ENCODE results near the gene FEM1B. TPM values are rescaled to one million over a fixed set of nuclear protein-coding genes. Genes with fewer than 3 reads are reported as not detected.

FEM1B gene
- total RNA-seq, 4 donors from 2014 or later = 25.1 to 64.7 (median 43.0) TPM

GRCh38 chr15:68276668-68277067 is 877 bp upstream of the FEM1B start:
- Histone ChIP-seq H3K36me3 (no peaks in the 10 kb centered on the region), H3K4me1 (peaks cover 17 to 41% (median 37%) of the 10 kb centered on the region in 4 donors), H3K9me3 (no peaks in the 10 kb centered on the region), H3K27ac (peak overlapping the region; percentile 97 to 99 (median 98)), H3K27me3 (no peaks in the 10 kb centered on the region), H3K4me3 (peak overlapping the region in 3 of 4 donors; percentile 53 to 89 (median 67))
- no peak for TF ChIP-seq POLR2AphosphoS5 (IDR thresholded peaks at IDR 0.05)
- no peak for TF ChIP-seq POLR2A (IDR thresholded peaks at IDR 0.05)
- no peak for TF ChIP-seq EP300 (IDR thresholded peaks at IDR 0.05; ENCODE audit: low read depth)
- TF ChIP-seq CTCF (IDR thresholded peaks at IDR 0.05) = no peak
- intact Hi-C loops (cut with DNase I; ENCODE audit: low total_unique reads) = no loop called here
- no peak for DNase-seq
- in situ Hi-C loops (cut with MboI; ENCODE audit: low pct_ligation_motif_present in 1 of 4, low pct_unique_long_range_greater_than_20kb in 1 of 4, low sequenced_read_pairs in 3 of 4) = no loop called here
- 66 to 69% methylated on average over 3 of the region's 3 CpGs for WGBS, 2 donors (ENCODE audit: low coverage in 1 of 2)

- no peaks in the 10 kb centered on the region for H3K27me3 ChIP-seq
- peak overlapping the region; percentile 97 to 99 (median 98) for H3K27ac ChIP-seq
- in situ Hi-C loops (cut with MboI; ENCODE audit: low pct_ligation_motif_present in 1 of 4, low pct_unique_long_range_greater_than_20kb in 1 of 4, low sequenced_read_pairs in 3 of 4) (no loop called here), intact Hi-C loops (cut with DNase I; ENCODE audit: low total_unique reads) (no loop called here)
- peak; percentile 46 for DNase-seq
- peaks cover 17 to 45% (median 40%) of the 10 kb centered on the region in 4 donors for H3K4me1 ChIP-seq
- 0 to 1% methylated on average over 10 to 25 of the region's 25 CpGs for WGBS, 2 donors (ENCODE audit: low coverage in 1 of 2)
- peak; percentile 2 for TF ChIP-seq EP300 (IDR thresholded peaks at IDR 0.05; ENCODE audit: low read depth)
- no peak for TF ChIP-seq CTCF (IDR thresholded peaks at IDR 0.05)
- TF ChIP-seq POLR2AphosphoS5 (IDR thresholded peaks at IDR 0.05) = no peak
- no peak for TF ChIP-seq POLR2A (IDR thresholded peaks at IDR 0.05)
- no peaks in the 10 kb centered on the region for H3K9me3 ChIP-seq
- peak overlapping the region; percentile 53 to 89 (median 76) for H3K4me3 ChIP-seq
- no peaks in the 10 kb centered on the region for H3K36me3 ChIP-seq
Measured at GRCh38 chr15:68277131-68277602, 378 bp upstream of the FEM1B start.

GRCh38 chr15:68278345-68278594 is 725 bp downstream of the FEM1B start:
- in situ Hi-C loops (cut with MboI; ENCODE audit: low pct_ligation_motif_present in 1 of 4, low pct_unique_long_range_greater_than_20kb in 1 of 4, low sequenced_read_pairs in 3 of 4) (no loop called here), intact Hi-C loops (cut with DNase I; ENCODE audit: low total_unique reads) (no loop called here)
- 0% methylated on average over 19 of the region's 22 CpGs; no CpG with 5 or more reads in 1 of the 2 donors for WGBS, 2 donors (ENCODE audit: low coverage in 1 of 2)
- H3K27me3 ChIP-seq = no peaks in the 10 kb centered on the region
- H3K27ac ChIP-seq = peak overlapping the region; percentile 97 to 99 (median 98)
- H3K4me1 ChIP-seq = peaks cover 17 to 52% (median 40%) of the 10 kb centered on the region in 4 donors
- H3K9me3 ChIP-seq = no peaks in the 10 kb centered on the region
- no peak for DNase-seq
- H3K4me3 ChIP-seq = peak overlapping the region; percentile 53 to 89 (median 76)
- TF ChIP-seq POLR2AphosphoS5 (IDR thresholded peaks at IDR 0.05) (no peak), CTCF (IDR thresholded peaks at IDR 0.05) (peak in 4 of 5 experiments; percentile 2 to 42 (median 28))
- H3K36me3 ChIP-seq = no peaks in the 10 kb centered on the region

- peak overlapping the region; percentile 97 to 99 (median 98) for H3K27ac ChIP-seq
- peak overlapping the region; percentile 53 to 89 (median 76) for H3K4me3 ChIP-seq
- 1% methylated on average over 23 of the region's 23 CpGs; no CpG with 5 or more reads in 1 of the 2 donors for WGBS, 2 donors (ENCODE audit: low coverage in 1 of 2)
- H3K27me3 ChIP-seq = no peaks in the 10 kb centered on the region
- no peak for DNase-seq
- H3K4me1 ChIP-seq = peaks cover 17 to 52% (median 40%) of the 10 kb centered on the region in 4 donors
- intact Hi-C loops (cut with DNase I; ENCODE audit: low total_unique reads) (no loop called here), in situ Hi-C loops (cut with MboI; ENCODE audit: low pct_ligation_motif_present in 1 of 4, low pct_unique_long_range_greater_than_20kb in 1 of 4, low sequenced_read_pairs in 3 of 4) (no loop called here)
- H3K36me3 ChIP-seq = no peaks in the 10 kb centered on the region
- TF ChIP-seq EP300 (IDR thresholded peaks at IDR 0.05; ENCODE audit: low read depth) (no peak), CTCF (IDR thresholded peaks at IDR 0.05) (no peak), POLR2AphosphoS5 (IDR thresholded peaks at IDR 0.05) (no peak), POLR2A (IDR thresholded peaks at IDR 0.05) (no peak)
- no peaks in the 10 kb centered on the region for H3K9me3 ChIP-seq
Measured at GRCh38 chr15:68278595-68279405, 1.3 kb downstream of the FEM1B start.
